Measurements from ENCODE around the gene ZNF892. TPM values are rescaled to one million over a fixed set of nuclear protein-coding genes. Genes with fewer than 3 reads are reported as not detected.
"Not testable (repeated sequence)": the region's sequence is repeated elsewhere in the genome, so short reads cannot be mapped to it uniquely, and the experiment has no call there.

ZNF892 gene
- total RNA-seq, 1 donor from 2014 or later: 11.2 TPM

DNA sequence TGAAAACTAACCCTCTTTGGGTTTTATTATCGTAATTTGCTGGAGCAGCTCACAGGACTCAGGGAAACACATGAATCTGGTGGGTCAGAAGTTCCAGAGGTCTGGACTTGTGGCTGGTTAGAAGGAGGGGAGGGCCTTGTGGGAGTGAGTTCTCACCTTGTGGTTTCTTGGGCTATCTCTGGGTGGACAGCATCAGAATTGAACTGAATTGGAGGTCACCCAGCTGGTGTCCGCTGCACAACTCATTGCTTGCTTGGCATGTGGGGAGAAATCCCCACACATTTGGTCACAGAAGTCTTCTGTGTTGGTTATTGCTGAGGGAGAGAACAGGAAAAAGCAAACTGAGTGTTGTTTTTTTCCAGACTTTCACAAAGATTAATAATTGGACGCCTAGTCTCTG is 27.5 kb downstream of the ZNF892 start:
- Mint-ChIP-seq H3K4me3 (ENCODE audit: unreplicated experiment) (no peak overlapping the region), H3K4me1 (ENCODE audit: unreplicated experiment) (peaks cover 3% of the 10 kb centered on the region), H3K27ac (ENCODE audit: unreplicated experiment) (no peak overlapping the region), H3K36me3 (ENCODE audit: low read depth, unreplicated experiment) (no peaks in the 10 kb centered on the region), H3K9me3 (ENCODE audit: unreplicated experiment) (no peaks in the 10 kb centered on the region), H3K27me3 (ENCODE audit: unreplicated experiment) (no peaks in the 10 kb centered on the region)
- TF ChIP-seq, protein P1, sequence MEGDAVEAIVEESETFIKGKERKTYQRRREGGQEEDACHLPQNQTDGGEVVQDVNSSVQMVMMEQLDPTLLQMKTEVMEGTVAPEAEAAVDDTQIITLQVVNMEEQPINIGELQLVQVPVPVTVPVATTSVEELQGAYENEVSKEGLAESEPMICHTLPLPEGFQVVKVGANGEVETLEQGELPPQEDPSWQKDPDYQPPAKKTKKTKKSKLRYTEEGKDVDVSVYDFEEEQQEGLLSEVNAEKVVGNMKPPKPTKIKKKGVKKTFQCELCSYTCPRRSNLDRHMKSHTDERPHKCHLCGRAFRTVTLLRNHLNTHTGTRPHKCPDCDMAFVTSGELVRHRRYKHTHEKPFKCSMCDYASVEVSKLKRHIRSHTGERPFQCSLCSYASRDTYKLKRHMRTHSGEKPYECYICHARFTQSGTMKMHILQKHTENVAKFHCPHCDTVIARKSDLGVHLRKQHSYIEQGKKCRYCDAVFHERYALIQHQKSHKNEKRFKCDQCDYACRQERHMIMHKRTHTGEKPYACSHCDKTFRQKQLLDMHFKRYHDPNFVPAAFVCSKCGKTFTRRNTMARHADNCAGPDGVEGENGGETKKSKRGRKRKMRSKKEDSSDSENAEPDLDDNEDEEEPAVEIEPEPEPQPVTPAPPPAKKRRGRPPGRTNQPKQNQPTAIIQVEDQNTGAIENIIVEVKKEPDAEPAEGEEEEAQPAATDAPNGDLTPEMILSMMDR (IDR thresholded peaks at IDR 0.05; ENCODE audit: unreplicated experiment): no peak
- no peak for DNase-seq (ENCODE audit: low spot score)

DNA sequence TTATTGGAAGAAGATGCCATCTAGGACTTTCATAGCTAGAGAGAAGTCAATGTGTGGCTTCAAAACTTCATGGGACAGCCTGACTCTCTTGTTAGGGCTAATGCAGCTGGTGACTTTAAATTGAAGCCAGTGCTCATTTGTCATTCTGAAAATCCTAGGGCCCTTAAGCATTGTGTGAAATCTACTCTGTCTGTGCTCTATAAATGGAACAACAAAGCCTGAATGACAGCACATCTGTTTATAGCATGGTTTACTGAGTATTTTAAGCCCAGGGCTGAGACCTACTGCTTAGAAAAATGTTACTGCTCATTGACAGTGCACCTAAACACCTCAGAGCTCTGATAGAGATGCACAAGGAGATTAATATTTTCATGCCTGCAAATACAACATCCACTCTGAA is 30.8 kb downstream of the ZNF892 start:
- Mint-ChIP-seq H3K9me3 (ENCODE audit: unreplicated experiment) (peaks cover 8% of the 10 kb centered on the region), H3K4me1 (ENCODE audit: unreplicated experiment) (no peaks in the 10 kb centered on the region), H3K4me3 (ENCODE audit: unreplicated experiment) (no peak overlapping the region), H3K36me3 (ENCODE audit: low read depth, unreplicated experiment) (peaks cover 25% of the 10 kb centered on the region), H3K27ac (ENCODE audit: unreplicated experiment) (no peak overlapping the region), H3K27me3 (ENCODE audit: unreplicated experiment) (no peaks in the 10 kb centered on the region)
- DNase-seq (ENCODE audit: low spot score): no peak
- TF ChIP-seq, protein P1 (IDR thresholded peaks at IDR 0.05; ENCODE audit: unreplicated experiment): no peak

DNA sequence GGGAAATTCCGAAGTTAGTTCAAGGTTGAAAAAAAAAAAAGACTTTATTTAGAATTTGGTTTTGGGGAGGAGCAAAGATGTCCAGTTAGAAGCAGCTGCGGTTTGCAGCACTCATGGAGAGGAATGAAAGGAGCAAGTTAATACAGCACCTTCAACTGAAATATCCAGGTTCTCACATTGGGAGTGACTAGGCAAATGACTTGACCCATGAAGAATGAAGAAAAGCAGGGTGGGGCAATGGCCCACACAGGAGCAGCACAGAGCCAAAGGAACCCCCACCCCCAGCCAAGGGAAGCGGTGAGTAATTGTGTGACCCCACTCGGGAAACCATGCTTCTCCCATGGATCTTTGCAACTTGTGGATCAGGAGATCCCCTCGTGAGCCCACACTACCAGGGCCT is 32.8 kb downstream of the ZNF892 start:
- no peaks in the 10 kb centered on the region for H3K27me3 Mint-ChIP-seq (ENCODE audit: unreplicated experiment)
- H3K4me1 Mint-ChIP-seq (ENCODE audit: unreplicated experiment): no peaks in the 10 kb centered on the region
- H3K4me3 Mint-ChIP-seq (ENCODE audit: unreplicated experiment): no peak overlapping the region
- peaks cover 30% of the 10 kb centered on the region for H3K36me3 Mint-ChIP-seq (ENCODE audit: low read depth, unreplicated experiment)
- H3K9me3 Mint-ChIP-seq (ENCODE audit: unreplicated experiment): peaks cover 16% of the 10 kb centered on the region
- TF ChIP-seq, protein P1 (IDR thresholded peaks at IDR 0.05; ENCODE audit: unreplicated experiment): no peak
- no peak for DNase-seq (ENCODE audit: low spot score)
- H3K27ac Mint-ChIP-seq (ENCODE audit: unreplicated experiment): no peak overlapping the region

DNA sequence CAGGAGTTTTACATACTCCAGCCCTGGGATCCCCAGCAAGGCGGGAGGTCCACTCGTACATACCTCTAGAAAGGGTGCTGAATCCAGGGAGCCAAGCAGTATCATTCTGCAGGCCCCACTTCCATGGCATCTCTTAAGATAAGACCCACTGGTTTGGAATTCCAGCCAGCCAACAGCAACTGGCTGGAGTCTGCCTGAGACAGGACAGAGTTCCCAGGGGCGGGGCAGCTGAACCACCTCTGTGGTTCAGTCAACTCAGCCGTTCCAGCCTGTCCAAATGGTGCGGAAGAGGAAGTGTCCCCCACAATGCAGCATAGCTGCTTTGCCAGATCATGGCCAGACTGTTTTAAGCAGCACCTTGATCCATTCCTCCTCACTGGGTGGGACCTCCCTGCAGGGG is 33.2 kb downstream of the ZNF892 start:
- Mint-ChIP-seq H3K9me3 (ENCODE audit: unreplicated experiment) (peaks cover 17% of the 10 kb centered on the region), H3K4me1 (ENCODE audit: unreplicated experiment) (no peaks in the 10 kb centered on the region)
- no peak for DNase-seq (ENCODE audit: low spot score)

DNA sequence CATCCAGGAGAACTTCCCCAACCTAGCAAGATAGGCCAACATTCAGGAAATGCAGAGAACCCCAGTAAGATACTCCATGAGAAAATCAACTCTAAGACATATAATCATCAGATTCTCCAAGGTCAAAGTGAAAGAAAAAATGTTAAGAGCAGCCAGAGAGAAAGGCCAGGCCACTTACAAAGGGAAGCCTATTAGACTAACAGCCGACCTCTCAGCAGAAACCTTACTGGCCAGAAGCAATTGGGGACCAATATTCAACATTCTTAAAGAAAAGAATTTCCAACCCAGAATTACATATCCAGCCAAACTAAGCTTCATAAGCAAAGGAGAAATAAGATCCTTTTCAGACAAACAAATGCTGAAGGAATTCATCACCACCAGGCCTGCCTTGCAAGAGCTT is 34.8 kb downstream of the ZNF892 start:
- peaks cover 17% of the 10 kb centered on the region for H3K9me3 Mint-ChIP-seq (ENCODE audit: unreplicated experiment)
- peak overlapping the region; percentile 39 for H3K4me3 Mint-ChIP-seq (ENCODE audit: unreplicated experiment)
- peaks cover 30% of the 10 kb centered on the region for H3K36me3 Mint-ChIP-seq (ENCODE audit: low read depth, unreplicated experiment)

More for the DNA sequence above, 33.2 kb downstream of the ZNF892 start:
- peaks cover 30% of the 10 kb centered on the region for H3K36me3 Mint-ChIP-seq (ENCODE audit: low read depth, unreplicated experiment)
- H3K4me3 Mint-ChIP-seq (ENCODE audit: unreplicated experiment): no peak overlapping the region
- TF ChIP-seq, protein P1 (IDR thresholded peaks at IDR 0.05; ENCODE audit: unreplicated experiment): no peak
- H3K27me3 Mint-ChIP-seq (ENCODE audit: unreplicated experiment): no peaks in the 10 kb centered on the region
- H3K27ac Mint-ChIP-seq (ENCODE audit: unreplicated experiment): no peak overlapping the region

More for the DNA sequence above, 34.8 kb downstream of the ZNF892 start:
- not testable (repeated sequence) for H3K27me3 Mint-ChIP-seq (ENCODE audit: unreplicated experiment); H3K4me1 Mint-ChIP-seq (ENCODE audit: unreplicated experiment); DNase-seq (ENCODE audit: low spot score); H3K27ac Mint-ChIP-seq (ENCODE audit: unreplicated experiment)

Other genes with a start within 250 kb of the ZNF892 start
- not detected for gene MAL, start 181.8 kb upstream of the ZNF892 start, total RNA-seq (ENCODE audit: unreplicated experiment)
- 47.5 TPM for gene MRPS5, start 85.7 kb upstream of the ZNF892 start, total RNA-seq (ENCODE audit: unreplicated experiment)
- 16.2 TPM for gene ZNF514, start 47.7 kb upstream of the ZNF892 start, total RNA-seq (ENCODE audit: unreplicated experiment)
- gene ZNF2, start 41.7 kb upstream of the ZNF892 start, total RNA-seq (ENCODE audit: unreplicated experiment): 5.3 TPM
- gene PROM2, start 66.9 kb downstream of the ZNF892 start, total RNA-seq (ENCODE audit: unreplicated experiment): 0.62 TPM
- gene KCNIP3, start 89.8 kb downstream of the ZNF892 start, total RNA-seq (ENCODE audit: unreplicated experiment): 0.26 TPM
- 34.0 TPM for gene FAHD2A, start 195.2 kb downstream of the ZNF892 start, total RNA-seq (ENCODE audit: unreplicated experiment)